Fibroblast of pulmonary artery (primary cell): ENCODE measurements around the gene RNF144A.

Source experiments
- DNase-seq: peaks from one replicate; pipeline ENCODE4 v3.0.0-alpha.2; 2010; ENCODE audit warnings: low read depth
- H3K4me3 ChIP-seq: replicated peaks from 2 replicates; pipeline ENCODE4 v1.5.1; 2011; ENCODE audit warnings: low read depth, mild to moderate bottlenecking, control low read depth, low read length, moderate library complexity
- TF ChIP-seq, protein P1 (sequence below): IDR thresholded peaks from 2 replicates; pipeline ENCODE4 v1.5.1; 2011; ENCODE audit warnings: mild to moderate bottlenecking, control low read depth, low read length, inconsistent platforms; ENCODE audit errors: missing control alignments

The RNF144A gene

DNA sequence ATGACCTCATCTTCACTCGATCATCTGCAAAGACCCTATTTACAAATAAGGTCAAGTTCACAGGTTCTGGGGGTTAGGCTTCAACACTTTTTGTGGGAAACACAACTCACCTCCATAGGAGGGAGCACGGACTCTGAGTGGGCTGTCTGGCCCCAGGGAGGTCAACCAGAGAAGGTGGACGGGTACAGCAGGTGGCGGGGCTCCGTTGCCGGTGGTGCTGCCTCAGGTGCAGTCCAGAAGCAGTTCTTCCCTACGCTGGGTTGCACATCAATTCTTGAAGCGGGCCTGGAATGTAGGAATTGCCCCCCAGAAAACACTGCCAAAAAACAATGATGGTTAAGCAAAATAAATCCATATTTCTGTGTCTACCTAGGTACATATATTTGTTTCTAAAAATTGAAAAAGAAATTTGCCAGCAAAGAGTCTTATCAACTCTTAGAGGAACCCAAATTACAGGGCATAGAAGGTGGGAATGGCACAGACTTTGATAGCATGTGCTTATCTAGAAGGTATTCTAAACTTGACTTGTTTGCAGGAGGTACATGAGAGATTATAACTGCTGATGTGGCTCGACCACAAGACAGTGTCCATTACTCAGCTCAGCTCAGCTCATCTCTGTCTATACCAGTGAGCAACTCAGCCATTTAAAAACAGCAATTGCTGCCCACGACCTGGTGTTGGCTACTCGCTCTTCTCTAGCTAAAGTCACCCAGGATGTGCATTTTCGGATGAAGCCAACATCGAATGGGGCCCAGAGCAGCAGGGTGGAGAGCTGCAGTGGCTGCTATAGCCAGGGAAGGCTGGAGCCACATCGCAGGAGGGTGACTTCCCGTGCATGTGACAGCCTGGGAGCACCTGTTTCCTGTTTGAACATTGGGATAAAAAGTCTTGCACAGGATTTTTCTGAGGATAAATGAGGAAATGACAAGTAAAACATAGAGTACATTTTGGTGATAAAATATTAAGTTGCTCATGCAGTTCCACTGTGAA, 128.7 kb downstream of the RNF144A start:
- TF ChIP-seq, protein P1, sequence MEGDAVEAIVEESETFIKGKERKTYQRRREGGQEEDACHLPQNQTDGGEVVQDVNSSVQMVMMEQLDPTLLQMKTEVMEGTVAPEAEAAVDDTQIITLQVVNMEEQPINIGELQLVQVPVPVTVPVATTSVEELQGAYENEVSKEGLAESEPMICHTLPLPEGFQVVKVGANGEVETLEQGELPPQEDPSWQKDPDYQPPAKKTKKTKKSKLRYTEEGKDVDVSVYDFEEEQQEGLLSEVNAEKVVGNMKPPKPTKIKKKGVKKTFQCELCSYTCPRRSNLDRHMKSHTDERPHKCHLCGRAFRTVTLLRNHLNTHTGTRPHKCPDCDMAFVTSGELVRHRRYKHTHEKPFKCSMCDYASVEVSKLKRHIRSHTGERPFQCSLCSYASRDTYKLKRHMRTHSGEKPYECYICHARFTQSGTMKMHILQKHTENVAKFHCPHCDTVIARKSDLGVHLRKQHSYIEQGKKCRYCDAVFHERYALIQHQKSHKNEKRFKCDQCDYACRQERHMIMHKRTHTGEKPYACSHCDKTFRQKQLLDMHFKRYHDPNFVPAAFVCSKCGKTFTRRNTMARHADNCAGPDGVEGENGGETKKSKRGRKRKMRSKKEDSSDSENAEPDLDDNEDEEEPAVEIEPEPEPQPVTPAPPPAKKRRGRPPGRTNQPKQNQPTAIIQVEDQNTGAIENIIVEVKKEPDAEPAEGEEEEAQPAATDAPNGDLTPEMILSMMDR, result no peak
- no peak for DNase-seq
- H3K4me3 ChIP-seq, result no peak overlapping the region

DNA sequence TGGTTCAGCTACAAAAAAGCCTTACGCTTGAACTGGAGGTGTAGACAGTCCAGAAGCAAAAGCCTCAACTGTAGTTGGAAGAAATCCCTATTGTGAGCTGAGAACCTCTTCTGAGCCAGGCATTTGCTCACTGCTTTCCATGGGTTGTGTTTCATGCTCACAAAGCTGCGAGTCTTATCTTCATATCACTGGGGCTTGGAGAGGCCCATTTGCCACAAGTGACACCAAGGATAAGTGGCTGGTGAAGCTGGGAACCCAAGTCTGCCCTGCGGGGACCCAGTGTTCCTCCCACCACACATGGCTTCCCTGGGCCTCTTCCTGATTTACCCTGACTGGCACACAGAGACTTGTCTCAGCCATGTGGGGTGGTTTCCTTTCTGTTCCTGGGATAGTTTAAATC, 130.4 kb downstream of the RNF144A start:
- TF ChIP-seq, protein P1, result no peak
- no peak overlapping the region for H3K4me3 ChIP-seq
- DNase-seq, result no peak

DNA sequence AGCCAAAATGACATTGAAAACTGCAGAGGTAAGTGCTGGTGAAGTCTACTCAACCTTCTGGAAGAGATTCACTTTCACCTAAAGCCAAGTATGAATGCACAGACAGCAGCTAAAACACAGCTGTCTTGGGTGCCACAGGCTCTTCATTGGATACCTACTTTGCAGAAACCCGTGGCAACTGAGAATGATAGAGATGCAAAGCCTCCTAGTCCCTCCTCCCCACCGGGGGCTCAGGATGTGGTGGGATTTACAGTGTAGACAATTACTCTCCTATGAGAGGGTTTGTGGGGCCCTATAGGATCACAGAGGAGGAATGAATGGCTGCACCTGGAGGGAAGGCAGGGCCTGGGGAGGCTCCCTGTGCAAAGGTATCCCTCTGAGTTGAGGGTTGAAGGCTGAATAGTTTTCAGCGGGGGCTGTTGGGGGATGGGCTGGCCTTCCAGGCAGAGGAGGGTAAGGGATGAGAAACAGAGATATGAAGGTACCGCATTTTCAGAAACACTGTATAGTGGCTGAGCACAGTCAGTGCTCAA, 131.6 kb downstream of the RNF144A start:
- no peak overlapping the region for H3K4me3 ChIP-seq
- TF ChIP-seq, protein P1, result no peak
- DNase-seq, result no peak

DNA sequence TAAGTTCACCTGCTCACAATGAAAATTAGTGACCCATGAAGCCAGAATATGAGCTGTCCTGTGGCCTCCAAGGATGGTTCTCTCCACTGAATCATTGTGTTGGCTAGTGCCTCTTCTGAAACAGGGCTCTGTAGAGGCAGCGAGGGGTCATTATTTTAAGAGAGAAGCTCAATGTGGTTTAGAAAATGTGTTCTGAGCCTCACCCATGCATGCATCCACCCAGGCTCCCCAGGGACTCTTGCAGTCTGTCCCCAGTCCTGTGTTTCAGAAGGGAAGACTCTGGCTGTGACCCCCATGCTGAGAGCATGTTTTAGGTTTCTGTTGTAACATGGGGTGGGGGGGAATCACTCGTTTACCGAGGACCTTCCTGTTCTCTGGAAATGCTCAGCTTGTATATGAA, 135.2 kb downstream of the RNF144A start:
- DNase-seq, result no peak
- TF ChIP-seq, protein P1, result no peak
- H3K4me3 ChIP-seq, result no peak overlapping the region

DNA sequence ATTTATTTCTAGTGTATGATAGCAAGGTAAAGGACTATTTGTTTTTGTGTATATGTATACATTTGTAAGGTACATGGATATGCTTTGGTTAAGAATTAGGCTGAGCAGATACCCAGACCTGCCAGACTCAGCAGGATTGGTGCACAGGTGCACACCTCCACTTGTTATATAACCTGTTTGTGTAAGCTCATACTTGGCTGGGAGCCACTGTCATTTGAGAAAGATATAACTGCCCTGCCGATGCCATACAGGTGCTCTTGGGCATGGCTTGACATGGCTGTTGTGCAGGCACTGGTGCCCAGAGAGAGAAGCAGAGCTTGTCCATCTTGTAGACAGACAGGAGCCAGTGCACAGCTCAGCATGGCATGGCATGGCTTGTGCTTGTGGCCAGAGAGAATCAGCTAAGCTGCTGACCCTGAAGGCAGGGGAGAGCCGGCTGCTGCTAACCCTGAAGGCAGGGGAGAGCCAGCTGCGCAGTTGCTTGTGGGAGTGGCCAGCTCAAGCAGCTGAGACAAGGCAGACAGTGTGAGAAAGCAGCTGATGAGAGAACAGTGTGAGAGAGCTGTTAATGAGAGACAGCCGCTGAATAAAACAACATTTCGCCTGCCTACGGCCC, 136.5 kb downstream of the RNF144A start:
- DNase-seq, result no peak
- H3K4me3 ChIP-seq, result no peak overlapping the region
- TF ChIP-seq, protein P1, result no peak

DNA sequence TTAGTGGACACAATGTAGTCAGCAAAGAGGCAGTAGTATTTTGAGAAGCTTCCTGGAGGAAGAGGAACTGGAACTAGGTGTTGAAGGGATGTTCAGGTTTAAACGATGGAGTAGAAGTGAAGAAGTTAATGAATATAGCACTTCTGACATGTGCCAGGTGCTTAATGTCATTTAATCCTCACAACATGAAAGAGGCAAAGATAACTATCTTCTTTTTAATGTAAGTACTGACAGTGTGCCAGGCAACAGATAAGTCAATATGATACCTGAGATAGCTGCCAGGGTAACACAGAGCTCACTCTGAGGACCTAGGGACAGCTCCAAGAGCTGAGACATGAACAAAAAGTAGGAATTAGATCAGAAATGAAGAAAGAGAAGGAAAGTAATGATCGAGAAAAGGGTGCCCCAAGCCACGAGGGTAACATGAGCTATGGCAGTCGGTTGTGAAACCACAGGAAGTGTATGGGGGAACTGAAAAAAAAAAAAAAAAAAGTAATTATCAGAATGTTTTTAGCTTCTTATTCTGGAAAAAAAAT, 140.7 kb downstream of the RNF144A start:
- TF ChIP-seq, protein P1, result no peak
- H3K4me3 ChIP-seq, result no peak overlapping the region
- no peak for DNase-seq
